HG02938 (cell line): Measurements from ENCODE around the gene SYT7.
"Not testable (repeated sequence)": the region's sequence is repeated elsewhere in the genome, so short reads cannot be mapped to it uniquely, and the experiment has no call there.

ENCODE experiments used
- ATAC-seq: cut with Tn5 transposase; IDR thresholded peaks from one replicate; pipeline ENCODE4 v1.9.1; 2021; ENCODE audit warnings: mild to moderate bottlenecking, moderate library complexity; ENCODE audit not compliant: unreplicated experiment

Gene SYT7

DNA sequence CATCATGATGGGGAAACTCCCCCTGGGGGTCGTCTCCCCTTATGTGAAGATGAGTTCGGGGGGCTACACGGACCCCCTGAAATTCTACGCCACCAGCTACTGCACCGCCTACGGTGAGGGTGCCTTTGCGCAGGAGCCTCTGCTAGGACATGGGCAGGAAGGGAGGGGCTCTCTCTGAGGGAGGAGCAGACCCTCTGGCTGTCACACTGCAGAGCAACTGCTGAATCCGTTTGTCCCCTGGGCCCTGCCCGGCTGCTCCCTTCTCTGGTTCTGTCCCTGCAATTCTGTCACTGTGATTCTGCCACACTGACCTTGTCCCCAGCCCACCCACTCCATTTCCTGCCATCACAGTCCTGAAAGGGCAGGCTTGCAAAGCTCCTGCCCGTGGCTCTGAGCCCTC lies 99.1 kb downstream of the SYT7 start:
- no peak for ATAC-seq

DNA sequence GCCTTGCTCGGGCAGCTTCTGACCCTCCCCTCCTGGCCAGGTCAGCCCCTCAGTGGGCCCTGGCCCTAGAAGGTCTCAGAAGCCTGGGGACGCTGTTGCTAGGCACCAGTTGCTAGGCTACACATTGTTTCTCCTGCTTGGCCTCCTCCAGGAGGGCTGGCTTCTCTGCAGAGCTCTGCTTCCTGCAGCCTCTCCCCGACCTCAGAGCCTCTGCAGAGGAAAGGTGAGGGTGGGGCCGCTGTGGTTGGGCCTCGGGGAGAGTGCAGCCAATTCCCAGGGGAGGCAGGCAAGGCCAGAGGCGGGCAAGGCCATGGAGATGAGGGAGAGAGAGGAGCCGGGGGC lies 99.9 kb downstream of the SYT7 start:
- no peak for ATAC-seq

DNA sequence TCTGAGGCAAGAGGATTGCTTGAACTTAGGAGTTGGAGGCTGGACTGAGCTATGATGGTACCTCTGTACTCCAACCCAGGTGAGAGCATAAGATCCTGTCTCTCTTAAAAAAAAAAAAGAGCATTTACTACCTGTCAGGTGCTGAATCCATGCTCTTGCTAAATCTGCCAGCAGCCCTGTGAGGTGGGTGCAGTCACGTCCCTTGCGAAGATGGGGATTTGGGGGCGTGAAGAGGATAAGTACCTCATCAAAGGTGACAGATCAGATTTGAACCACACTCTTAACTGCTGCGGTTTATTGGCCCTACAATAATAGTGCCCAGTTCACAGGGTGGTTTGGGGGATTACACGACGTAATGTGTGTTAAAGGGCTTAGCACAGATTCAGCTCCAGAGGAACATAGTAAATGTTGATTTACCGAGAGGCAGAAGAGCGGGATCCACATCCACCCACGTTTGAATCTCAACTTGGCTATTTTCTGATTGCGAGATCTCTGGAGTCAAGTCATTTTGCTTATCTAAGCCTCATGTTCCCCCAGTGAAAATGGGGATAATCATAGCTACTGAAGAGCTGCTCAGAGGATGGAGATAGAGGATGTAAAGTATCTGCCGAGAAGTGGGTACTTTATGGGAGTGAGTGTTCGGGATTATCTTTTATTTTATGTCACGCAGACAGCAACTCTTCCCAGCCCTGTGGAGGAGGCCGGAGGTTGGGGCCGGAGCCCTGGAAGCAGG lies 100.4 kb downstream of the SYT7 start:
- no peak for ATAC-seq

DNA sequence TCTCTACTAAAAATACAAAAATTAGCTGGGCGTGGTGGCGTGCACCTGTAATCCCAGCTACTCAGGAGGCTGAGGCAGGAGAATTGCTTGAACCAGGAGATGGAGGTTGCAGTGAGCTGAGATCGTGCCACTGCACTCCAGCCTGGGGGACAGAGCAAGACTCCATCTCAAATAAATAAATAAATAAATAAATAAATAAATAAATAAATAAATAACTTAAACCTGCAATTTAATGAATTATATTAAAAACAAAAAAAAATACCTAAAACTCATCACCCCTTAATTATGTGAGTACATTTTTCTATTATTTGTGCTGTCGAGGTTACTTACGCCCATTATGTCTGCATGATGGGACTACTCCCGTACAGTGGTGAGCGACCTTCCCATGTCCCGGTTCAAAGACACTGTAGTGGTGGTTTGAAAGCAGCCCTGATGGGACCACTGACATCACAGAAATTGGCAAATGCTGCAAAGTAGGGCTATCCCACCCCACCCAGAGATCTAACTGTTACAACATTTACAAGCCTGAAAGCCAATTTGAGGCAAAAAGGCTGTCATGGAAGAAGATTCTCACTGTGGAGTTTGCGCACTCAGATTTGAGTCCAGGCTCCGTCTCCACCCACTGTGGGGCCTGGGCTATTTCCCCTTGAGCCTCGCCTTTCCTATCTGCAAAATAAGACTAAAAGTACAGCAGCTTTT lies 101.4 kb downstream of the SYT7 start:
- not testable (repeated sequence) for ATAC-seq

GRCh38 chr11:61477727-61478148 lies 103.1 kb downstream of the SYT7 start:
- ATAC-seq = no peak

DNA sequence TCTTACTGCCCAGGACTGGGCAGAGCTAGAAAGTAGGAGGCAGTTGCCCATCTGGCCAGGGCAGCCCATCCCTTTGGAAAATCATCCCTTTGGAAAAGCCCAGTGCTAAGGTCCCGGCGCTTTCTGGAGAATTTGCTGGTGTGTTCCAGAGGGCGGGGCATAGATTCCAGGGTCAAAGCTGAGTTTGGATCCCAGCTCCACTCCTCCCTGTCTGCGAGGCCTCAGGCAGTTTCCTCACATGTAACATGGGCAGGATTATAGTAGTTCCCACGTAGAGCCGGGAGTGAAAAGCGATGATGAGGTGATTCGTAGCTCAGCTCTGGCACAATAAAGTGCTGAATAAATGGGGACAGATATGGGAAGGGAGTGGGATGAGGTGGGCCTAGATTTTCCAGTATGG lies 103.8 kb downstream of the SYT7 start:
- no peak for ATAC-seq

DNA sequence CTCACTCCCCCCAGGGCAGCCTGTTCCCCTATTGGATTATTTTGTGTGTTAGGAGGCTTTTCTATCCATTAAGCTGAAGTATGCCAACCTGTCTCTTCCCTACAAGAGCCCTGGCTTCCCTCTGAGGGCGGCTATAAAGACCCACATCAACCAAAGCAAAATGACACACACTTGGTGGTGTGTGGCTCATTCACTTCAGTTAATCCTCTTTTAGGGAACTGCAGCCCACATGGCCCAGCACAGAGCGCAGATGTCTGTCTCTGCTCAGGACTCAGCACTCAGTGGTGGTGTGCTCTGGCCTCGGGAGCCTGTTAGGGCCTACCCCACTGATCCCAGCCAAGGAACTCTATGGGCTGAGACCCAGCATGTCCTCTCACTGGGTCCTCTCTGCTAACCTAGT lies 104.5 kb downstream of the SYT7 start:
- ATAC-seq = no peak

GRCh38 chr11:61475433-61475832 lies 105.4 kb downstream of the SYT7 start:
- ATAC-seq = no peak

- ATAC-seq = no peak
Measured at GRCh38 chr11:61474013-61474643, 106.7 kb downstream of the SYT7 start.

- ATAC-seq = no peak
Measured at GRCh38 chr11:61473370-61474012, 107.4 kb downstream of the SYT7 start.

- no peak for ATAC-seq
Measured at GRCh38 chr11:61472868-61473267, 108.0 kb downstream of the SYT7 start.

DNA sequence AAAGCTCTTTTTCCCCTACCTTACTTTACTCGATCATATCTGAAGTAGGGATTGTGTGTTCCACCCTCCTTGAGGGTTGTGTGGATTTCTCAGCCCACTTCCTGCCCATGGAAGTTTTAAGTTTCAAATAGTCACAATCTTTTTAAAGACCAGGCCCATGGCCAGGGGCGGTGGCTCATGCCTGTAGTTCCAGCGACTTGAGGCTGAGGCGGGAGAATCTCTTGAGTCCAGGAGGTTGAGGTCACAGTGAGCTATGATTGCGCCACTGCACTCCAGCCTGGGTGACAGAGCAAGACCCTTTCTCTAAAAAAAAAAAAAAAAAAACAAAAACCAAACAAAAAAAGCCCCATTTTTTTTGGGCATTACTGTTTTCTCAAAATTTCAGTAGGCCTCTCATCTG lies 108.6 kb downstream of the SYT7 start:
- ATAC-seq = no peak

- ATAC-seq = no peak
Measured at GRCh38 chr11:61468002-61468401, 112.9 kb downstream of the SYT7 start.

DNA sequence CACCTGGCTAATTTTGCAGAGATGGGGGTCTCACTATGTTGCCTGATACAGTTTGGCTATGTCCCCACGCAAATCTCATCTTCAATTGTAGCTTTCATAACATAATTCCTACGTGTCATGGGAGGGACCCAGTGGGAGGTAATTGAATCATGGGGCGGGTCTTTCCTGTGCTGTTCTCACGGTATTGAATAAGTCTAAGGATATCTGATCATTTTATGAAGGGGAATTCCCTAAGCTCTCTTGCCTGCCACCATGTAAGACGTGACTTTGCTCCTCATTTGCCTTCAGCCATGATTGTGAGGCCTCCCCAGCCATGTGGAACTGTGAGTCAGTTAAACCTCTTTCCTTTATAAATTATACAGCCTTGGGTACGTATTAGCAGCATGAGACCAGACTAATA lies 113.3 kb downstream of the SYT7 start:
- ATAC-seq = not testable (repeated sequence)
